Measurements from ENCODE around the gene MYO3B.

GRCh38 chr2:170596576-170596975 is 418.6 kb downstream of the MYO3B start:
- TF ChIP-seq POLR2A (IDR thresholded peaks at IDR 0.05) (no peak), CTCF (IDR thresholded peaks at IDR 0.05) (no peak)
